Measurements from ENCODE around the gene CCDC88B. TPM values are rescaled to one million over a fixed set of nuclear protein-coding genes. Genes with fewer than 3 reads are reported as not detected.

Gene CCDC88B
- total and polyA plus RNA-seq, 9 of the 15 experiments (the other 6 are each of a cell fraction or from before 2014, with no cell fraction given), result 0.13 to 18.1 (median 7.9) TPM

GRCh38 chr11:64333556-64333955 is 6.4 kb upstream of the CCDC88B start:
- intact Hi-C loops (cut with micrococcal nuclease), result no loop called here
- POLR2A ChIA-PET, result interaction anchor here (1.2 to 1.6 kb wide), 2 partner anchors 9 to 16 kb away, joined by 3 to 6 read pairs; partner anchors contain the start of genes PRDX5 and TRMT112
- WGBS (ENCODE audit: insufficient coverage, low coverage, missing lambda C conversion rate), result 35% methylated on average over 8 of the region's 8 CpGs
- TF ChIP-seq HDAC2 (IDR thresholded peaks at IDR 0.05), result 0 out of 2 replicates have a peak, but pooled peaks have one; percentile 35
- TF ChIP-seq MEIS2 (IDR thresholded peaks at IDR 0.05; ENCODE audit: partially characterized antibody), result peak; percentile 32
- peak; percentile 24; the same call in 1 of the 2 replicates for TF ChIP-seq SMARCE1 (IDR thresholded peaks at IDR 0.05)
- no peak for TF ChIP-seq ZNF134 (CRISPR knock-in tag; conservative IDR thresholded peaks at IDR 0.05)
- peak; percentile 18 to 63; a peak in 2 of 4 replicates for TF ChIP-seq TRIM24 (IDR thresholded peaks at IDR 0.05)
- TF ChIP-seq FOXM1 (IDR thresholded peaks at IDR 0.05; ENCODE audit: low read depth), result peak; percentile 18; the same call in 1 of the 2 replicates
- TF ChIP-seq FOXM1 (CRISPR knock-in tag; IDR thresholded peaks at IDR 0.05; ENCODE audit: low read depth), result no peak
- TF ChIP-seq ATF1 (CRISPR knock-in tag; IDR thresholded peaks at IDR 0.05), result no peak
- 0 out of 2 replicates have a peak, but pooled peaks have one; percentile 33 for TF ChIP-seq ATF1 (tag; IDR thresholded peaks at IDR 0.05)
- TF ChIP-seq ZNF644 (tag; IDR thresholded peaks at IDR 0.05; ENCODE audit: low read depth), result no peak
- no peak for TF ChIP-seq SETDB1 (IDR thresholded peaks at IDR 0.05; ENCODE audit: low read length)
- TF ChIP-seq TEAD4 (IDR thresholded peaks at IDR 0.05; ENCODE audit: low read length), result peak; percentile 56
- TF ChIP-seq TEAD4 (CRISPR knock-in tag; IDR thresholded peaks at IDR 0.05; ENCODE audit: borderline replicate concordance), result no peak
- 0 out of 2 replicates have a peak, but pooled peaks have one; percentile 14 for TF ChIP-seq MYC (IDR thresholded peaks at IDR 0.05; ENCODE audit: low read depth, low read length)
- no peak for TF ChIP-seq MYC (CRISPR knock-in tag; IDR thresholded peaks at IDR 0.05; ENCODE audit: borderline replicate concordance, low read depth)
- peak; percentile 10; the same call in 1 of the 2 replicates for TF ChIP-seq RAD51 (IDR thresholded peaks at IDR 0.05; ENCODE audit: borderline replicate concordance, low read depth)
- TF ChIP-seq, protein P1, sequence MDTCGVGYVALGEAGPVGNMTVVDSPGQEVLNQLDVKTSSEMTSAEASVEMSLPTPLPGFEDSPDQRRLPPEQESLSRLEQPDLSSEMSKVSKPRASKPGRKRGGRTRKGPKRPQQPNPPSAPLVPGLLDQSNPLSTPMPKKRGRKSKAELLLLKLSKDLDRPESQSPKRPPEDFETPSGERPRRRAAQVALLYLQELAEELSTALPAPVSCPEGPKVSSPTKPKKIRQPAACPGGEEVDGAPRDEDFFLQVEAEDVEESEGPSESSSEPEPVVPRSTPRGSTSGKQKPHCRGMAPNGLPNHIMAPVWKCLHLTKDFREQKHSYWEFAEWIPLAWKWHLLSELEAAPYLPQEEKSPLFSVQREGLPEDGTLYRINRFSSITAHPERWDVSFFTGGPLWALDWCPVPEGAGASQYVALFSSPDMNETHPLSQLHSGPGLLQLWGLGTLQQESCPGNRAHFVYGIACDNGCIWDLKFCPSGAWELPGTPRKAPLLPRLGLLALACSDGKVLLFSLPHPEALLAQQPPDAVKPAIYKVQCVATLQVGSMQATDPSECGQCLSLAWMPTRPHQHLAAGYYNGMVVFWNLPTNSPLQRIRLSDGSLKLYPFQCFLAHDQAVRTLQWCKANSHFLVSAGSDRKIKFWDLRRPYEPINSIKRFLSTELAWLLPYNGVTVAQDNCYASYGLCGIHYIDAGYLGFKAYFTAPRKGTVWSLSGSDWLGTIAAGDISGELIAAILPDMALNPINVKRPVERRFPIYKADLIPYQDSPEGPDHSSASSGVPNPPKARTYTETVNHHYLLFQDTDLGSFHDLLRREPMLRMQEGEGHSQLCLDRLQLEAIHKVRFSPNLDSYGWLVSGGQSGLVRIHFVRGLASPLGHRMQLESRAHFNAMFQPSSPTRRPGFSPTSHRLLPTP (IDR thresholded peaks at IDR 0.05; ENCODE audit: borderline replicate concordance, extremely low read depth, insufficient read length), result no peak
- TF ChIP-seq, protein P2, sequence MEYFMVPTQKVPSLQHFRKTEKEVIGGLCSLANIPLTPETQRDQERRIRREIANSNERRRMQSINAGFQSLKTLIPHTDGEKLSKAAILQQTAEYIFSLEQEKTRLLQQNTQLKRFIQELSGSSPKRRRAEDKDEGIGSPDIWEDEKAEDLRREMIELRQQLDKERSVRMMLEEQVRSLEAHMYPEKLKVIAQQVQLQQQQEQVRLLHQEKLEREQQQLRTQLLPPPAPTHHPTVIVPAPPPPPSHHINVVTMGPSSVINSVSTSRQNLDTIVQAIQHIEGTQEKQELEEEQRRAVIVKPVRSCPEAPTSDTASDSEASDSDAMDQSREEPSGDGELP (CRISPR knock-in tag; IDR thresholded peaks at IDR 0.05; ENCODE audit: borderline replicate concordance), result peak; percentile 62; the same call in 1 of the 2 replicates
- peak; percentile 37 for TF ChIP-seq TBP (optimal IDR thresholded peaks at IDR 0.05; ENCODE audit: low read depth, low read length)
- peak; percentile 83 for TF ChIP-seq CBFA2T3 (IDR thresholded peaks at IDR 0.05)
- peak; percentile 58; the same call in 1 of the 2 replicates for TF ChIP-seq USF1 (CRISPR knock-in tag; IDR thresholded peaks at IDR 0.05)
- 0 out of 2 replicates have a peak, but pooled peaks have one; percentile 38 for TF ChIP-seq ZKSCAN8 (CRISPR knock-in tag; IDR thresholded peaks at IDR 0.05)

More at GRCh38 chr11:64333556-64333955, 6.4 kb upstream of the CCDC88B start:
- BruUV-seq (replicated peaks), result no TSS peak
- Histone ChIP-seq H3K9ac (ENCODE audit: insufficient read depth in 1 of 2, low read depth in 2 of 2, low read length in 2 of 2) (no peak overlapping the region), H3K4me2 (ENCODE audit: insufficient read depth, low read length) (no peak overlapping the region), H3K9me1 (ENCODE audit: control insufficient read depth, insufficient read depth, low read length) (no peaks in the 10 kb centered on the region), H3K36me3 (ENCODE audit: control insufficient read depth, insufficient read depth, low read length) (no peaks in the 10 kb centered on the region; the same call in 2 of the 3 replicates), H2AFZ (ENCODE audit: low read depth, low read length) (no peak overlapping the region), H3K4me3 (no peak overlapping the region), H3K79me2 (ENCODE audit: control insufficient read depth, insufficient read depth, low read length) (no peaks in the 10 kb centered on the region), H3K27ac (ENCODE audit: extremely low read depth, low read depth, low read length) (no peak overlapping the region), H3K4me1 (replicated peaks in 1 of 2; ENCODE audit: control insufficient read depth in 2 of 2, insufficient read depth in 2 of 2, low read length in 2 of 2) (peaks cover 39 to 50% of the 10 kb centered on the region in 2 experiments), H3K9me3 (replicated peaks; ENCODE audit: control insufficient read depth, insufficient read depth, low read depth, low read length) (no peaks in the 10 kb centered on the region; the same call in 1 of the 2 replicates), H4K20me1 (replicated peaks; ENCODE audit: control insufficient read depth, insufficient read depth, low read length) (no peaks in the 10 kb centered on the region), H3K27me3 (ENCODE audit: control insufficient read depth in 2 of 2, insufficient read depth in 2 of 2, low read length in 2 of 2) (no peaks in the 10 kb centered on the region)
- FAIRE-seq, result no peak
- in situ Hi-C loops (cut with MboI), result no loop called here
- DNase-seq (ENCODE audit: extremely low read depth in 1 of 4, low spot score in 3 of 4), result no peak
- no peak for ATAC-seq
- CTCF ChIA-PET (ENCODE audit: low intra/inter-chr PET ratio), result no interaction called here
